A549 (cell line): Measurements from ENCODE around the gene SLC9A3. TPM values are rescaled to one million over a fixed set of nuclear protein-coding genes. Genes with fewer than 3 reads are reported as not detected.

ENCODE experiments used
- ATAC-seq, 2 experiments: fragments of 200-7000 bp in 1 of 2; fragments of >200 bp in 1 of 2; cut with Nextera tagmentation in 1 of 2; cut with Tn5 transposase in 1 of 2; 3 replicates each; pipeline versions ENCODE4 v1.8.0 to v1.9.1; 2018 to 2020; ENCODE audit warnings: mild to moderate bottlenecking in 1 of 2, moderate library complexity in 1 of 2
- CTCF ChIA-PET: fragments of 300-600 bp; sonication (Branson Sonifier 250); formaldehyde crosslinking; extraction: SDS; loops from one replicate; lab custom pipeline; 2021; ENCODE audit warnings: antibody characterized with exemption, inconsistent platforms; lab: Yijun Ruan, JAX
- POLR2A ChIA-PET: fragments of 350-600 bp; formaldehyde crosslinking; extraction: SDS; loops from one replicate; lab custom pipeline; 2021; ENCODE audit warnings: antibody characterized with exemption, inconsistent platforms; lab: Yijun Ruan, JAX
- DNase-seq, 2 experiments: peaks; one replicate each; pipeline versions ENCODE4 v3.0.0 to v3.0.0-alpha.2; 2011 to 2016; ENCODE audit warnings: low read depth in 1 of 2, low spot score in 1 of 2
- FAIRE-seq: peaks from 2 replicates; lab custom pipeline; 2011; peaks lifted over from hg19 to GRCh38; lab: Jason Lieb, UNC
- H3K27ac ChIP-seq, 2 experiments: fragments of >200 bp; sonication (Bioruptor Twin); formaldehyde crosslinking; 3 replicates each; pipeline ENCODE4 v1.5.1; 2016 to 2017
- H3K4me1 ChIP-seq: fragments of >200 bp; sonication (Bioruptor Twin); formaldehyde crosslinking; 3 replicates; pipeline ENCODE4 v1.6.1; 2016
- H3K4me2 ChIP-seq: fragments of >200 bp; sonication (Bioruptor Twin); formaldehyde crosslinking; 3 replicates; pipeline ENCODE4 v1.6.1; 2016
- H3K4me3 ChIP-seq: fragments of >200 bp; sonication (Bioruptor Twin); formaldehyde crosslinking; 3 replicates; pipeline ENCODE4 v1.5.1; 2016
- H3K9me3 ChIP-seq: fragments of >200 bp; sonication (Bioruptor Twin); formaldehyde crosslinking; 3 replicates; pipeline ENCODE4 v1.6.1; 2016
- BHLHE40 ChIP-seq: IDR thresholded peaks from 2 replicates; pipeline ENCODE4 v1.6.1; 2012; ENCODE audit warnings: low read depth, low read length, inconsistent platforms
- CBX2 ChIP-seq: fragments of 200-600 bp; sonication (generic); IDR thresholded peaks from 2 replicates; pipeline ENCODE4 v1.6.1; 2016; ENCODE audit warnings: low read depth, mild to moderate bottlenecking, borderline replicate concordance
- EHMT2 ChIP-seq: fragments of 200-600 bp; sonication (generic); IDR thresholded peaks from 2 replicates; pipeline ENCODE4 v1.6.1; 2016; ENCODE audit warnings: antibody characterized with exemption, low read depth, mild to moderate bottlenecking, moderate library complexity
- EP300 ChIP-seq, 2 experiments: fragments of >200 bp; sonication (Bioruptor Twin); formaldehyde crosslinking; IDR thresholded peaks; 2 replicates in 1 of 2; 3 replicates in 1 of 2; pipeline ENCODE4 v1.6.1; 2016 to 2017
- ESRRA ChIP-seq: fragments of 150-350 bp; IDR thresholded peaks from 2 replicates; pipeline ENCODE4 v1.6.1; 2014; ENCODE audit warnings: mild to moderate bottlenecking, low read length, borderline replicate concordance
- FOSB ChIP-seq: fragments of 250-450 bp; sonication (Bioruptor Pico); IDR thresholded peaks from 2 replicates; pipeline ENCODE4 v1.5.0; 2020; ENCODE audit warnings: mild to moderate bottlenecking, moderate library complexity
- FOXS1 ChIP-seq: fragments of 250-450 bp; sonication (Bioruptor Pico); IDR thresholded peaks from 2 replicates; pipeline ENCODE4 v1.5.0; 2020; ENCODE audit warnings: mild to moderate bottlenecking, moderate library complexity
- HOXB13 ChIP-seq: fragments of 250-450 bp; sonication (Bioruptor Pico); IDR thresholded peaks from 2 replicates; pipeline ENCODE4 v1.5.0; 2020; ENCODE audit warnings: low read depth, mild to moderate bottlenecking, moderate library complexity
- KDM1A ChIP-seq: fragments of 200-600 bp; sonication (generic); IDR thresholded peaks from 2 replicates; pipeline ENCODE4 v1.6.1; 2016; ENCODE audit warnings: low read depth, mild to moderate bottlenecking
- KDM5A ChIP-seq: fragments of 200-600 bp; sonication (generic); IDR thresholded peaks from 2 replicates; pipeline ENCODE4 v1.6.1; 2016; ENCODE audit warnings: antibody characterized with exemption, mild to moderate bottlenecking
- NPAS2 ChIP-seq: fragments of 250-450 bp; sonication (Bioruptor Pico); IDR thresholded peaks from 2 replicates; pipeline ENCODE4 v1.8.0; 2022; ENCODE audit warnings: mild to moderate bottlenecking, moderate library complexity, borderline replicate concordance
- POLR2AphosphoS2 ChIP-seq: conservative IDR thresholded peaks from 2 replicates; pipeline ENCODE4 v1.6.1; 2012; ENCODE audit warnings: low read length, improper control_type of control experiment, inconsistent platforms
- RARB ChIP-seq: fragments of 250-450 bp; sonication (Bioruptor Pico); IDR thresholded peaks from 2 replicates; pipeline ENCODE4 v1.8.0; 2021; ENCODE audit warnings: mild to moderate bottlenecking, moderate library complexity
- RCOR1 ChIP-seq: fragments of 150-350 bp; IDR thresholded peaks from 2 replicates; pipeline ENCODE4 v1.6.1; 2014; ENCODE audit warnings: antibody characterized with exemption, low read length, low read depth
- REST ChIP-seq: fragments of 200-600 bp; sonication (generic); IDR thresholded peaks from 2 replicates; pipeline ENCODE4 v1.6.1; 2016; ENCODE audit warnings: antibody characterized with exemption, mild to moderate bottlenecking, moderate library complexity
- TFCP2L1 ChIP-seq: fragments of 250-450 bp; sonication (Bioruptor Pico); IDR thresholded peaks from 2 replicates; pipeline ENCODE4 v1.5.0; 2021; ENCODE audit warnings: mild to moderate bottlenecking
- ZFP36 ChIP-seq: fragments of 450-650 bp; IDR thresholded peaks from 2 replicates; pipeline ENCODE4 v1.6.1; 2014; ENCODE audit warnings: borderline replicate concordance; ENCODE audit not compliant: partially characterized antibody
- ZSCAN20 ChIP-seq: fragments of 250-450 bp; sonication (Bioruptor Pico); IDR thresholded peaks from 2 replicates; pipeline ENCODE4 v1.8.0; 2022; ENCODE audit warnings: mild to moderate bottlenecking, moderate library complexity
- WGBS: methylation state at CpG from one replicate; pipeline ENCODE4 v1.1.6; 2017; ENCODE audit errors: missing lambda C conversion rate; 5-methylcytosine and 5-hydroxymethylcytosine counted together
- polyA plus RNA-seq, 4 experiments: library from polyadenylated mRNA; depleted of rRNA in 3 of 4; stranded (reverse); fragments of >200 nt; fragmentation: RNase III in 1 of 4; extraction: RNeasy Plus Mini Kit Qiagen cat#74134 plus additional on column Dnase treatment in 1 of 4; gene quantifications; 2 replicates in 3 of 4; 3 replicates in 1 of 4; pipeline ENCODE4 v1.2.3, GENCODE V29; 2011 to 2017
- TF ChIP-seq, protein P1 (sequence below): fragments of >200 bp; sonication (Bioruptor Twin); formaldehyde crosslinking; IDR thresholded peaks from 3 replicates; pipeline ENCODE4 v1.5.1; 2016
- TF ChIP-seq, protein P2 (sequence below): IDR thresholded peaks from 2 replicates; pipeline ENCODE4 v1.6.1; 2012; ENCODE audit warnings: low read depth, borderline replicate concordance
- TF ChIP-seq, protein P3 (sequence below): fragments of >200 bp; sonication (Bioruptor Twin); formaldehyde crosslinking; IDR thresholded peaks from 3 replicates; pipeline ENCODE4 v1.6.1; 2016

Gene SLC9A3
- polyA plus RNA-seq, 2 of the 4 experiments (the other 2 are of a cell fraction) = 1.3 TPM

GRCh38 chr5:515273-515836 is 8.9 kb downstream of the SLC9A3 start:
- H3K4me3 ChIP-seq = no peak overlapping the region
- TF ChIP-seq ZFP36 (no peak), BHLHE40 (no peak), EHMT2 (no peak), RCOR1 (no peak), EP300 (IDR thresholded peaks at IDR 0.05) (no peak), NPAS2 (CRISPR knock-in tag) (no peak), KDM1A (no peak), RARB (no peak), ZSCAN20 (CRISPR knock-in tag) (no peak), TFCP2L1 (CRISPR knock-in tag) (no peak)
- TF ChIP-seq, protein P1, sequence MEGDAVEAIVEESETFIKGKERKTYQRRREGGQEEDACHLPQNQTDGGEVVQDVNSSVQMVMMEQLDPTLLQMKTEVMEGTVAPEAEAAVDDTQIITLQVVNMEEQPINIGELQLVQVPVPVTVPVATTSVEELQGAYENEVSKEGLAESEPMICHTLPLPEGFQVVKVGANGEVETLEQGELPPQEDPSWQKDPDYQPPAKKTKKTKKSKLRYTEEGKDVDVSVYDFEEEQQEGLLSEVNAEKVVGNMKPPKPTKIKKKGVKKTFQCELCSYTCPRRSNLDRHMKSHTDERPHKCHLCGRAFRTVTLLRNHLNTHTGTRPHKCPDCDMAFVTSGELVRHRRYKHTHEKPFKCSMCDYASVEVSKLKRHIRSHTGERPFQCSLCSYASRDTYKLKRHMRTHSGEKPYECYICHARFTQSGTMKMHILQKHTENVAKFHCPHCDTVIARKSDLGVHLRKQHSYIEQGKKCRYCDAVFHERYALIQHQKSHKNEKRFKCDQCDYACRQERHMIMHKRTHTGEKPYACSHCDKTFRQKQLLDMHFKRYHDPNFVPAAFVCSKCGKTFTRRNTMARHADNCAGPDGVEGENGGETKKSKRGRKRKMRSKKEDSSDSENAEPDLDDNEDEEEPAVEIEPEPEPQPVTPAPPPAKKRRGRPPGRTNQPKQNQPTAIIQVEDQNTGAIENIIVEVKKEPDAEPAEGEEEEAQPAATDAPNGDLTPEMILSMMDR = no peak
- TF ChIP-seq, protein P2, sequence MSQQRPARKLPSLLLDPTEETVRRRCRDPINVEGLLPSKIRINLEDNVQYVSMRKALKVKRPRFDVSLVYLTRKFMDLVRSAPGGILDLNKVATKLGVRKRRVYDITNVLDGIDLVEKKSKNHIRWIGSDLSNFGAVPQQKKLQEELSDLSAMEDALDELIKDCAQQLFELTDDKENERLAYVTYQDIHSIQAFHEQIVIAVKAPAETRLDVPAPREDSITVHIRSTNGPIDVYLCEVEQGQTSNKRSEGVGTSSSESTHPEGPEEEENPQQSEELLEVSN = no peak
- TF ChIP-seq, protein P3, sequence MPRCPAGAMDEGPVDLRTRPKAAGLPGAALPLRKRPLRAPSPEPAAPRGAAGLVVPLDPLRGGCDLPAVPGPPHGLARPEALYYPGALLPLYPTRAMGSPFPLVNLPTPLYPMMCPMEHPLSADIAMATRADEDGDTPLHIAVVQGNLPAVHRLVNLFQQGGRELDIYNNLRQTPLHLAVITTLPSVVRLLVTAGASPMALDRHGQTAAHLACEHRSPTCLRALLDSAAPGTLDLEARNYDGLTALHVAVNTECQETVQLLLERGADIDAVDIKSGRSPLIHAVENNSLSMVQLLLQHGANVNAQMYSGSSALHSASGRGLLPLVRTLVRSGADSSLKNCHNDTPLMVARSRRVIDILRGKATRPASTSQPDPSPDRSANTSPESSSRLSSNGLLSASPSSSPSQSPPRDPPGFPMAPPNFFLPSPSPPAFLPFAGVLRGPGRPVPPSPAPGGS = no peak
- TF ChIP-seq, all 56 proteins: peak for 0
- no peaks in the 10 kb centered on the region for H3K9me3 ChIP-seq
- DNase-seq (no peak), FAIRE-seq (no peak), ATAC-seq (peak in 1 of 2 experiments; percentile 8; a peak in 2 of 6 replicates)
- no peak overlapping the region for H3K27ac ChIP-seq
- H3K4me1 ChIP-seq = no peaks in the 10 kb centered on the region
- no peak overlapping the region for H3K4me2 ChIP-seq
- ChIA-PET CTCF (no interaction called here), POLR2A (no interaction called here)
- 24% methylated on average over 6 of the region's 11 CpGs for WGBS

GRCh38 chr5:514673-515072 is 9.6 kb downstream of the SLC9A3 start:
- ATAC-seq = peak in 1 of 2 experiments; percentile 42; a peak in 3 of 6 replicates
- Histone ChIP-seq H3K4me1 (no peaks in the 10 kb centered on the region), H3K4me3 (no peak overlapping the region), H3K4me2 (no peak overlapping the region), H3K27ac (no peak overlapping the region), H3K9me3 (no peaks in the 10 kb centered on the region)
- 43% methylated on average over 5 of the region's 8 CpGs for WGBS
- POLR2A ChIA-PET = no interaction called here
- DNase-seq = no peak
- FAIRE-seq = no peak
- TF ChIP-seq POLR2AphosphoS2 (no peak), KDM1A (no peak), KDM5A (no peak), EP300 (IDR thresholded peaks at IDR 0.05) (no peak), HOXB13 (CRISPR knock-in tag) (no peak), REST (no peak), CBX2 (no peak), ESRRA (no peak), FOXS1 (no peak), FOSB (CRISPR knock-in tag) (no peak)
- TF ChIP-seq, protein P1 = no peak
- CTCF ChIA-PET = no interaction called here
